ENCODE data around the gene TASP1. TPM values are rescaled to one million over a fixed set of nuclear protein-coding genes. Genes with fewer than 3 reads are reported as not detected.

TASP1 gene
- total RNA-seq, 1 donor from 2014 or later, result 10.3 TPM

DNA sequence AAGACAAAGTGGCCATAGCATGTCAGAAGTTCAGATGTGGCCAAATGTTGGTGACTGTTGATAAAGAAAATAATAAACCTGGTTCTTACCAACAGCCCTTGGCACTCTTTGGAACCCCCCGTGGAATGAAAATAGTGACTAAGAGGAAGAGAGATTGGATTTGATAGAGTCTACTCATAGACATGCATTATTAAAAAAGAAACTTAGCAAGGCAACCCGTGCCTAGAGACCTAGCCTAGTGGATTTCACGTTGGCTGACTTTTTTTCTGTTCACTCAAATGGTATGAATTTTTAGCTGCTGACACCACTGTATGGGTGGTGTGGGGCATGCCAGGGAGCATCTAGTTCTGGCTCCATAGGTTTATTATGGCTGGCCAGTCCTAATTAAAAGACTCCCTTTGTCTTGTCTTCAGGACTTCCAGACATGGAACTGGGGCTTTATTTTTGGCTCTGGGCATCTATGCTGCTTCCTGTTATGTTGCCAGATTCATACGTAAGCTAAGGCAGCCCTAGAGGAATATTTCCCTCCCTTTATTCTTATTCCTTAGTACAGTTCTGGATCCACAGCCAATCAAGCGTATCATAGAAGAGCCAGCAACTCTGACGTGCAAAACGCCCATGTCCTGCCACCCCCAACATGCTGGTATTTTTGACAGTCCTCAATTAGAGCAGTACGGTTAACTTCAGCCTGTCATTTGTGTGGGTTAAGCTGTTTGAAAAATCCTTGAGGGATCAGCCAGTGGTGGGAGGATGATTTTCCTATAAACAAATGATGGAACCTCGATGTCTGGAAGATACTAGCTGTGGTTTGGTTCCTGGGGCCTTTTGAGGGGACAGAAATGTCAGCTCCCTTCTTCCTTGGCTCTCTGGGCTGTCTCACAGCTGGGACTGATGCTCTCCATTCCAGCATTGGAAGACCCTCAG, 290.2 kb downstream of the TASP1 start:
- Histone ChIP-seq H4K20me1 (ENCODE audit: insufficient read depth, low read length) (no peaks in the 10 kb centered on the region), H3K4me2 (ENCODE audit: low read length) (peak overlapping the region; percentile 75), H3K27me3 (ENCODE audit: insufficient read depth, low read length) (no peaks in the 10 kb centered on the region), H3K4me3 (ENCODE audit: insufficient read depth, low read depth, low read length) (peak overlapping the region; percentile 20), H3K9me3 (ENCODE audit: insufficient read depth, low read depth, low read length) (no peaks in the 10 kb centered on the region), H3K4me1 (ENCODE audit: insufficient read depth, low read length) (peaks cover 5% of the 10 kb centered on the region), H3K79me2 (ENCODE audit: insufficient read depth, low read length) (no peaks in the 10 kb centered on the region), H2AFZ (ENCODE audit: low read depth, low read length) (peak overlapping the region; percentile 15), H3K36me3 (ENCODE audit: insufficient read depth, low read length) (no peaks in the 10 kb centered on the region), H3K27ac (ENCODE audit: low read depth, low read length) (no peak overlapping the region), H3K9ac (ENCODE audit: low read length) (peak overlapping the region; percentile 9)
- Mint-ChIP-seq H3K27ac (ENCODE audit: unreplicated experiment) (no peak overlapping the region), H3K4me3 (ENCODE audit: unreplicated experiment) (no peak overlapping the region), H3K27me3 (ENCODE audit: low read depth, unreplicated experiment) (no peaks in the 10 kb centered on the region), H3K4me1 (ENCODE audit: low read depth, unreplicated experiment) (peaks cover 2% of the 10 kb centered on the region), H3K36me3 (ENCODE audit: low read depth, unreplicated experiment) (no peaks in the 10 kb centered on the region), H3K9me3 (ENCODE audit: unreplicated experiment) (peaks cover 2% of the 10 kb centered on the region)
- DNase-seq (ENCODE audit: low read depth), result no peak
- no peak for FAIRE-seq
- TF ChIP-seq EZH2 (IDR thresholded peaks at IDR 0.05; ENCODE audit: insufficient read depth, low read length) (no peak), CTCF (IDR thresholded peaks at IDR 0.05; ENCODE audit: insufficient read depth, low read depth, low read length) (no peak)

DNA sequence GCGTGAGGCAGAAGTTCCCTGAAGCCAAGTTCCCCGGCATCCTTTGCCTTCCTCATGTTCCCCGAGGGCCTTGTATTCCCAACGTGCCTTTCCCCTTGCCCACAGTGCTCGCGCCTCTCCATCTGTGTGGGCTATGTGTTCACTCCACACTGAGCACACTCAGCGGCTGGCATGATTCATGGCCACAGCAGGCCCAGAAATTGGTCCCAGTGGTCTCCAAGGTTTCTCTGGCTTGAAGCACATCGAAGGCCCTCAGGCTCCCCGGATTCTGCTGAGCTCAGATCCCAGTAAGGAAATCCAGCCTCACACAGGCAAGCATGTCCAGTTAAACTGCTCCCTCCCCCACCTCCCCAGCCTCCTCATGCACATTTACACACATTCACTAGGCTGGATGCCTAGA, 294.1 kb downstream of the TASP1 start:
- no peaks in the 10 kb centered on the region for H3K27me3 ChIP-seq (ENCODE audit: insufficient read depth, low read length)
- H3K4me3 Mint-ChIP-seq (ENCODE audit: unreplicated experiment), result no peak overlapping the region
- no peak overlapping the region for H3K27ac Mint-ChIP-seq (ENCODE audit: unreplicated experiment)
- peaks cover 5% of the 10 kb centered on the region for H3K4me1 Mint-ChIP-seq (ENCODE audit: low read depth, unreplicated experiment)
- no peak overlapping the region for H3K4me3 ChIP-seq (ENCODE audit: insufficient read depth, low read depth, low read length)
- no peaks in the 10 kb centered on the region for H4K20me1 ChIP-seq (ENCODE audit: insufficient read depth, low read length)
- H3K9me3 Mint-ChIP-seq (ENCODE audit: unreplicated experiment), result peaks cover 2% of the 10 kb centered on the region
- no peak for TF ChIP-seq CTCF (IDR thresholded peaks at IDR 0.05; ENCODE audit: insufficient read depth, low read depth, low read length)
- TF ChIP-seq EZH2 (IDR thresholded peaks at IDR 0.05; ENCODE audit: insufficient read depth, low read length), result no peak
- H3K4me1 ChIP-seq (ENCODE audit: insufficient read depth, low read length), result peaks cover 5% of the 10 kb centered on the region
- H3K27ac ChIP-seq (ENCODE audit: low read depth, low read length), result no peak overlapping the region
- H3K9ac ChIP-seq (ENCODE audit: low read length), result no peak overlapping the region
- DNase-seq (ENCODE audit: low read depth) (no peak), FAIRE-seq (no peak)
- no peaks in the 10 kb centered on the region for H3K36me3 Mint-ChIP-seq (ENCODE audit: low read depth, unreplicated experiment)
- H3K27me3 Mint-ChIP-seq (ENCODE audit: low read depth, unreplicated experiment), result no peaks in the 10 kb centered on the region
- H2AFZ ChIP-seq (ENCODE audit: low read depth, low read length), result no peak overlapping the region
- H3K4me2 ChIP-seq (ENCODE audit: low read length), result no peak overlapping the region
- H3K9me3 ChIP-seq (ENCODE audit: insufficient read depth, low read depth, low read length), result no peaks in the 10 kb centered on the region
- no peaks in the 10 kb centered on the region for H3K79me2 ChIP-seq (ENCODE audit: insufficient read depth, low read length)
- H3K36me3 ChIP-seq (ENCODE audit: insufficient read depth, low read length), result no peaks in the 10 kb centered on the region
